HEK293 (cell line): ENCODE data around the gene PRUNE1.
A peak's percentile ranks its signal among the peaks of the same experiment; 100 is the strongest.

Experiments
- BCL11B ChIP-seq: fragments of 450-650 bp; formaldehyde crosslinking; IDR thresholded peaks from 2 replicates; pipeline ENCODE4 v1.5.1; 2016; ENCODE audit warnings: low read depth, missing biosample characterization, missing genetic modification characterization
- GLI4 ChIP-seq: fragments of 450-650 bp; formaldehyde crosslinking; IDR thresholded peaks from 2 replicates; pipeline ENCODE4 v1.5.1; 2016; ENCODE audit warnings: missing biosample characterization, missing genetic modification characterization
- KLF9 ChIP-seq: fragments of 450-650 bp; formaldehyde crosslinking; IDR thresholded peaks from 2 replicates; pipeline ENCODE4 v1.5.1; 2016; ENCODE audit warnings: missing biosample characterization, missing genetic modification characterization, low read depth
- PATZ1 ChIP-seq: fragments of 450-650 bp; formaldehyde crosslinking; IDR thresholded peaks from 2 replicates; pipeline ENCODE4 v1.5.1; 2016; ENCODE audit warnings: missing biosample characterization, missing genetic modification characterization
- SALL2 ChIP-seq: fragments of 450-650 bp; formaldehyde crosslinking; IDR thresholded peaks from 2 replicates; pipeline ENCODE4 v1.5.0; 2017; ENCODE audit warnings: missing biosample characterization, mild to moderate bottlenecking, missing genetic modification characterization, borderline replicate concordance
- SETDB1 ChIP-seq: IDR thresholded peaks from one replicate; pipeline ENCODE4 v1.6.1; 2017; ENCODE audit warnings: mild to moderate bottlenecking, low read length, moderate library complexity, mixed read lengths; ENCODE audit not compliant: insufficient read length
- ZBTB1 ChIP-seq: fragments of 450-650 bp; formaldehyde crosslinking; IDR thresholded peaks from 2 replicates; pipeline ENCODE4 v1.5.1; 2016; ENCODE audit warnings: missing biosample characterization, missing genetic modification characterization
- ZBTB48 ChIP-seq: fragments of 450-650 bp; formaldehyde crosslinking; IDR thresholded peaks from 2 replicates; pipeline ENCODE4 v1.5.1; 2016; ENCODE audit warnings: missing biosample characterization, missing genetic modification characterization
- ZFP41 ChIP-seq: fragments of 450-650 bp; formaldehyde crosslinking; IDR thresholded peaks from 2 replicates; pipeline ENCODE4 v1.5.1; 2016; ENCODE audit warnings: missing biosample characterization, missing genetic modification characterization, borderline replicate concordance
- ZNF169 ChIP-seq: fragments of 450-650 bp; formaldehyde crosslinking; IDR thresholded peaks from 2 replicates; pipeline ENCODE4 v1.5.1; 2016; ENCODE audit warnings: missing biosample characterization, missing genetic modification characterization
- ZNF18 ChIP-seq: fragments of 450-650 bp; formaldehyde crosslinking; IDR thresholded peaks from 2 replicates; pipeline ENCODE4 v1.5.1; 2016; ENCODE audit warnings: missing biosample characterization, missing genetic modification characterization
- ZNF23 ChIP-seq: fragments of 450-650 bp; formaldehyde crosslinking; IDR thresholded peaks from 2 replicates; pipeline ENCODE4 v1.5.1; 2016; ENCODE audit warnings: missing biosample characterization, missing genetic modification characterization, borderline replicate concordance
- ZNF391 ChIP-seq: fragments of 450-650 bp; formaldehyde crosslinking; IDR thresholded peaks from 2 replicates; pipeline ENCODE4 v1.5.1; 2016; ENCODE audit warnings: low read depth, missing biosample characterization, missing genetic modification characterization, borderline replicate concordance
- ZNF426 ChIP-seq: fragments of 450-650 bp; formaldehyde crosslinking; IDR thresholded peaks from 2 replicates; pipeline ENCODE4 v1.5.1; 2017; ENCODE audit warnings: missing biosample characterization, missing genetic modification characterization, mild to moderate bottlenecking, inconsistent platforms, moderate library complexity
- ZNF530 ChIP-seq: fragments of 450-650 bp; formaldehyde crosslinking; IDR thresholded peaks from 2 replicates; pipeline ENCODE4 v1.5.1; 2016; ENCODE audit warnings: low read depth, missing biosample characterization, missing genetic modification characterization
- ZNF623 ChIP-seq: fragments of 450-650 bp; formaldehyde crosslinking; IDR thresholded peaks from 2 replicates; pipeline ENCODE4 v1.5.1; 2016; ENCODE audit warnings: missing biosample characterization, missing genetic modification characterization
- ZNF660 ChIP-seq: fragments of 450-650 bp; IDR thresholded peaks from 2 replicates; pipeline ENCODE4 v1.5.1; 2018; ENCODE audit warnings: missing biosample characterization, mild to moderate bottlenecking, missing genetic modification characterization
- ZNF777 ChIP-seq: fragments of 450-650 bp; formaldehyde crosslinking; IDR thresholded peaks from 2 replicates; pipeline ENCODE4 v1.5.1; 2017; ENCODE audit warnings: missing biosample characterization, missing genetic modification characterization, borderline replicate concordance
- ZNF785 ChIP-seq: fragments of 450-650 bp; formaldehyde crosslinking; IDR thresholded peaks from 2 replicates; pipeline ENCODE4 v1.5.1; 2016; ENCODE audit warnings: missing biosample characterization, missing genetic modification characterization
- TF ChIP-seq, protein P1 (sequence below): fragments of 450-650 bp; formaldehyde crosslinking; IDR thresholded peaks from 2 replicates; pipeline ENCODE4 v1.5.1; 2016; ENCODE audit warnings: missing biosample characterization, missing genetic modification characterization
- TF ChIP-seq, protein P2 (sequence below): fragments of 450-650 bp; IDR thresholded peaks from 2 replicates; pipeline ENCODE4 v1.5.1; 2018; ENCODE audit warnings: missing biosample characterization, mild to moderate bottlenecking, missing genetic modification characterization
- TF ChIP-seq, protein P3 (sequence below): fragments of 450-650 bp; formaldehyde crosslinking; IDR thresholded peaks from 2 replicates; pipeline ENCODE4 v1.5.1; 2016; ENCODE audit warnings: missing biosample characterization, missing genetic modification characterization
- TF ChIP-seq, protein P4 (sequence below): fragments of 450-650 bp; formaldehyde crosslinking; IDR thresholded peaks from 2 replicates; pipeline ENCODE4 v1.5.1; 2016; ENCODE audit warnings: missing biosample characterization, missing genetic modification characterization
- TF ChIP-seq, protein P5 (sequence below): fragments of 450-650 bp; formaldehyde crosslinking; IDR thresholded peaks from 2 replicates; pipeline ENCODE4 v1.5.1; 2016; ENCODE audit warnings: missing biosample characterization, missing genetic modification characterization

PRUNE1 gene

GRCh38 chr1:151008244-151009205, at the start of gene PRUNE1 (continued):
- TF ChIP-seq BCL11B (tag by site-specific recombination) (peak; percentile 80), KLF9 (tag by site-specific recombination) (peak; percentile 96), ZNF623 (tag by site-specific recombination) (no peak), ZNF426 (tag by site-specific recombination) (no peak), ZNF23 (tag by site-specific recombination) (no peak), ZBTB48 (tag by site-specific recombination) (peak; percentile 84), ZNF18 (tag by site-specific recombination) (no peak), ZNF777 (tag by site-specific recombination) (peak; percentile 98), ZFP41 (no peak), ZNF785 (tag by site-specific recombination) (peak; percentile 76; the same call in 1 of the 2 replicates), GLI4 (tag by site-specific recombination) (no peak), ZNF660 (tag by site-specific recombination) (peak; percentile 74; the same call in 1 of the 2 replicates), ZNF169 (tag by site-specific recombination) (no peak), ZBTB1 (tag by site-specific recombination) (peak; percentile 58; the same call in 1 of the 2 replicates), SETDB1 (no peak), ZNF530 (no peak), SALL2 (no peak), PATZ1 (0 out of 2 replicates have a peak, but pooled peaks have one; percentile 58), ZNF391 (peak; percentile 91; the same call in 1 of the 2 replicates)
- TF ChIP-seq, protein P1, sequence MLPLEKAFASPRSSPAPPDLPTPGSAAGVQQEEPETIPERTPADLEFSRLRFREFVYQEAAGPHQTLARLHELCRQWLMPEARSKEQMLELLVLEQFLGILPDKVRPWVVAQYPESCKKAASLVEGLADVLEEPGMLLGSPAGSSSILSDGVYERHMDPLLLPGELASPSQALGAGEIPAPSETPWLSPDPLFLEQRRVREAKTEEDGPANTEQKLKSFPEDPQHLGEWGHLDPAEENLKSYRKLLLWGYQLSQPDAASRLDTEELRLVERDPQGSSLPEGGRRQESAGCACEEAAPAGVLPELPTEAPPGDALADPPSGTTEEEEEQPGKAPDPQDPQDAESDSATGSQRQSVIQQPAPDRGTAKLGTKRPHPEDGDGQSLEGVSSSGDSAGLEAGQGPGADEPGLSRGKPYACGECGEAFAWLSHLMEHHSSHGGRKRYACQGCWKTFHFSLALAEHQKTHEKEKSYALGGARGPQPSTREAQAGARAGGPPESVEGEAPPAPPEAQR (tag by site-specific recombination), result no peak
- TF ChIP-seq, protein P2, sequence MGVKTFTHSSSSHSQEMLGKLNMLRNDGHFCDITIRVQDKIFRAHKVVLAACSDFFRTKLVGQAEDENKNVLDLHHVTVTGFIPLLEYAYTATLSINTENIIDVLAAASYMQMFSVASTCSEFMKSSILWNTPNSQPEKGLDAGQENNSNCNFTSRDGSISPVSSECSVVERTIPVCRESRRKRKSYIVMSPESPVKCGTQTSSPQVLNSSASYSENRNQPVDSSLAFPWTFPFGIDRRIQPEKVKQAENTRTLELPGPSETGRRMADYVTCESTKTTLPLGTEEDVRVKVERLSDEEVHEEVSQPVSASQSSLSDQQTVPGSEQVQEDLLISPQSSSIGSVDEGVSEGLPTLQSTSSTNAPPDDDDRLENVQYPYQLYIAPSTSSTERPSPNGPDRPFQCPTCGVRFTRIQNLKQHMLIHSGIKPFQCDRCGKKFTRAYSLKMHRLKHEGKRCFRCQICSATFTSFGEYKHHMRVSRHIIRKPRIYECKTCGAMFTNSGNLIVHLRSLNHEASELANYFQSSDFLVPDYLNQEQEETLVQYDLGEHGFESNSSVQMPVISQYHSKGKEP (tag by site-specific recombination), result 0 out of 2 replicates have a peak, but pooled peaks have one; percentile 6
- TF ChIP-seq, protein P3, sequence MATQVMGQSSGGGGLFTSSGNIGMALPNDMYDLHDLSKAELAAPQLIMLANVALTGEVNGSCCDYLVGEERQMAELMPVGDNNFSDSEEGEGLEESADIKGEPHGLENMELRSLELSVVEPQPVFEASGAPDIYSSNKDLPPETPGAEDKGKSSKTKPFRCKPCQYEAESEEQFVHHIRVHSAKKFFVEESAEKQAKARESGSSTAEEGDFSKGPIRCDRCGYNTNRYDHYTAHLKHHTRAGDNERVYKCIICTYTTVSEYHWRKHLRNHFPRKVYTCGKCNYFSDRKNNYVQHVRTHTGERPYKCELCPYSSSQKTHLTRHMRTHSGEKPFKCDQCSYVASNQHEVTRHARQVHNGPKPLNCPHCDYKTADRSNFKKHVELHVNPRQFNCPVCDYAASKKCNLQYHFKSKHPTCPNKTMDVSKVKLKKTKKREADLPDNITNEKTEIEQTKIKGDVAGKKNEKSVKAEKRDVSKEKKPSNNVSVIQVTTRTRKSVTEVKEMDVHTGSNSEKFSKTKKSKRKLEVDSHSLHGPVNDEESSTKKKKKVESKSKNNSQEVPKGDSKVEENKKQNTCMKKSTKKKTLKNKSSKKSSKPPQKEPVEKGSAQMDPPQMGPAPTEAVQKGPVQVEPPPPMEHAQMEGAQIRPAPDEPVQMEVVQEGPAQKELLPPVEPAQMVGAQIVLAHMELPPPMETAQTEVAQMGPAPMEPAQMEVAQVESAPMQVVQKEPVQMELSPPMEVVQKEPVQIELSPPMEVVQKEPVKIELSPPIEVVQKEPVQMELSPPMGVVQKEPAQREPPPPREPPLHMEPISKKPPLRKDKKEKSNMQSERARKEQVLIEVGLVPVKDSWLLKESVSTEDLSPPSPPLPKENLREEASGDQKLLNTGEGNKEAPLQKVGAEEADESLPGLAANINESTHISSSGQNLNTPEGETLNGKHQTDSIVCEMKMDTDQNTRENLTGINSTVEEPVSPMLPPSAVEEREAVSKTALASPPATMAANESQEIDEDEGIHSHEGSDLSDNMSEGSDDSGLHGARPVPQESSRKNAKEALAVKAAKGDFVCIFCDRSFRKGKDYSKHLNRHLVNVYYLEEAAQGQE (tag by site-specific recombination), result no peak; the same call in 1 of the 2 replicates
- TF ChIP-seq, protein P4, sequence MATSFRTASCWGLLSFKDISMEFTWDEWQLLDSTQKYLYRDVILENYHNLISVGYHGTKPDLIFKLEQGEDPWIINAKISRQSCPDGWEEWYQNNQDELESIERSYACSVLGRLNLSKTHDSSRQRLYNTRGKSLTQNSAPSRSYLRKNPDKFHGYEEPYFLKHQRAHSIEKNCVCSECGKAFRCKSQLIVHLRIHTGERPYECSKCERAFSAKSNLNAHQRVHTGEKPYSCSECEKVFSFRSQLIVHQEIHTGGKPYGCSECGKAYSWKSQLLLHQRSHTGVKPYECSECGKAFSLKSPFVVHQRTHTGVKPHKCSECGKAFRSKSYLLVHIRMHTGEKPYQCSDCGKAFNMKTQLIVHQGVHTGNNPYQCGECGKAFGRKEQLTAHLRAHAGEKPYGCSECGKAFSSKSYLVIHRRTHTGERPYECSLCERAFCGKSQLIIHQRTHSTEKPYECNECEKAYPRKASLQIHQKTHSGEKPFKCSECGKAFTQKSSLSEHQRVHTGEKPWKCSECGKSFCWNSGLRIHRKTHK (tag by site-specific recombination), result no peak
- TF ChIP-seq, protein P5, sequence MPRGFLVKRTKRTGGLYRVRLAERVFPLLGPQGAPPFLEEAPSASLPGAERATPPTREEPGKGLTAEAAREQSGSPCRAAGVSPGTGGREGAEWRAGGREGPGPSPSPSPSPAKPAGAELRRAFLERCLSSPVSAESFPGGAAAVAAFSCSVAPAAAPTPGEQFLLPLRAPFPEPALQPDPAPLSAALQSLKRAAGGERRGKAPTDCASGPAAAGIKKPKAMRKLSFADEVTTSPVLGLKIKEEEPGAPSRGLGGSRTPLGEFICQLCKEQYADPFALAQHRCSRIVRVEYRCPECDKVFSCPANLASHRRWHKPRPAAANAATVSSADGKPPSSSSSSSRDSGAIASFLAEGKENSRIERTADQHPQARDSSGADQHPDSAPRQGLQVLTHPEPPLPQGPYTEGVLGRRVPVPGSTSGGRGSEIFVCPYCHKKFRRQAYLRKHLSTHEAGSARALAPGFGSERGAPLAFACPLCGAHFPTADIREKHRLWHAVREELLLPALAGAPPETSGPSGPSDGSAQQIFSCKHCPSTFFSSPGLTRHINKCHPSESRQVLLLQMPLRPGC (tag by site-specific recombination), result peak; percentile 32; the same call in 1 of the 2 replicates
